ENCODE measurements around the gene RFX4. TPM values are rescaled to one million over a fixed set of nuclear protein-coding genes. Genes with fewer than 3 reads are reported as not detected.

RFX4 gene
- total RNA-seq, 1 donor from 2014 or later: not detected

DNA sequence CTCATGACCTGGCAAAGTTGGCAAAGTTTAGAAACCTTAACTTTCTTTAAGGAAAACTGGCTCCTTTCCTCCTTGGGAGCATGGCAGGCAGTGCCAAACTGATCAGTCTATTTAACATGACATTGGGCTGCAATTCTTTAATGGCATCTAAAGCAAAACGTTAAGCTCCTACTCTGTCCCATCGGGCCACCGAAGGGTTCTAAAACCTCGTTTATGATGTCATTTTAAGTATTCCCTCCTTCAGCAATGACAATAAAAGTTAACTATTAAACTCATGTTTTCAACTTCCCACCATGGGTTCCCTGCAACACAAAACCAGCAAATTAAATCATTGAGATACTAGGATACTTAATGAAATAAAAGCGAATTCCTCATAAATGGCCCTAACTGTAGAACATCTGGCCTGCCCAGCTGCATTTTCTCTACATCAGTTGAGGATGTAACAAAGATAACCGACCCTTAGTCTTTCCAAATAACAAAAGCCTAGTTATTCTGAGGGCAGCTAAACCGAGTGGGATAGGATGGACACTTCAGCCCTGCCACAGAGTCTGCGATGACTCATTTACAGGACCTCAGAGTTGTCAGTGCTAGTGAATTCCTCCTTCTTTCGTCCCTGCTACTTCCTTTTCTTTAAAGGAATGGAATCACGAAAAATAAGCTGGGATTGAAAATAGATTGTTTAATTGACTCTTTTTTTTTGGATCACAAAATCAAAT, 157.2 kb downstream of the RFX4 start:
- no peak overlapping the region for H3K4me3 Mint-ChIP-seq
- H3K9me3 Mint-ChIP-seq: no peaks in the 10 kb centered on the region
- H3K27me3 Mint-ChIP-seq (ENCODE audit: insufficient read depth): peaks cover 27% of the 10 kb centered on the region
- no peaks in the 10 kb centered on the region for H3K4me1 Mint-ChIP-seq (ENCODE audit: low read depth)
- DNase-seq (ENCODE audit: low spot score): no peak
- H3K36me3 Mint-ChIP-seq (ENCODE audit: low read depth): no peaks in the 10 kb centered on the region
- intact Hi-C loops (cut with micrococcal nuclease): no loop called here
- no peak overlapping the region for H3K27ac Mint-ChIP-seq

DNA sequence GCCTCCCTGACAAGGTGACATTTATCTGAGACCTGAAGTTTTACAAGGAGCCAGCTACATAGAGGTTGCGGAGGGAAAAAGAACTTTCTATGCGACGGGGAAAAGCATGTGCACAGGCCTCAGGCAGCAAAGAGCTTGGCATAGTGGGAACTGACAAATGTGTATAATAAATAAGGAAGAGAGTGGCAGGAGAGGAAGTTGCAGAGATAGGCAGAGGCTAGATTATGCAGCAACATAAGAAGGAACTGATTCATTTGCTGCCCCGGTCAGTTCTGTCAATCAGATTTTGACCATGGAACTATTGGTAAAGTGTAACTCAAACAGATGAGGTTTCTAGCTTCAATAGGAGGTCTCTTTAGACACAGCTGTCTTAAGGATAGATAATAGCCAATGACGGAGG, 158.0 kb downstream of the RFX4 start:
- DNase-seq (ENCODE audit: low spot score): no peak
- Mint-ChIP-seq H3K4me3 (no peak overlapping the region), H3K4me1 (ENCODE audit: low read depth) (no peaks in the 10 kb centered on the region), H3K36me3 (ENCODE audit: low read depth) (no peaks in the 10 kb centered on the region), H3K27me3 (ENCODE audit: insufficient read depth) (peaks cover 28% of the 10 kb centered on the region), H3K27ac (no peak overlapping the region), H3K9me3 (no peaks in the 10 kb centered on the region)
- intact Hi-C loops (cut with micrococcal nuclease): no loop called here

DNA sequence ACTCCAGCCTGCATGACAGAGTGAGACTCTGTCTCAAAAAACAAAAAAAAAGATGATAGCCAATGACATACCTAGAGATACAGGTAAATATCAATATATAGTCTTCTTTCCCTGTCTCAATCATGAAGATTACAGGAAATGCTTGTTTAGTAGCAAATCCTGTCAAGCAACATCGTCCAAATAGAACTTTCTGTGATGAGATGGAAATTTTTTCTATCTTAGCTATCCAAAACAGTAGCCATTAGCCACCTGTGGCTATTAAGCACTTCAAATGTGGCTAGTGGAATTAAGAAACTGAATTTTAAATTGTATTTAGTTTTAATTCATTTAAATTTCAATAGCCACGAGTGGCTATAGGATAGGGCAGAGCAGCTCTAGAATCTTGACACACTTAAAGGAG, 158.4 kb downstream of the RFX4 start:
- Mint-ChIP-seq H3K4me1 (ENCODE audit: low read depth) (no peaks in the 10 kb centered on the region), H3K4me3 (no peak overlapping the region), H3K27ac (no peak overlapping the region), H3K36me3 (ENCODE audit: low read depth) (no peaks in the 10 kb centered on the region), H3K27me3 (ENCODE audit: insufficient read depth) (peaks cover 23% of the 10 kb centered on the region), H3K9me3 (no peaks in the 10 kb centered on the region)
- intact Hi-C loops (cut with micrococcal nuclease): no loop called here
- no peak for DNase-seq (ENCODE audit: low spot score)

DNA sequence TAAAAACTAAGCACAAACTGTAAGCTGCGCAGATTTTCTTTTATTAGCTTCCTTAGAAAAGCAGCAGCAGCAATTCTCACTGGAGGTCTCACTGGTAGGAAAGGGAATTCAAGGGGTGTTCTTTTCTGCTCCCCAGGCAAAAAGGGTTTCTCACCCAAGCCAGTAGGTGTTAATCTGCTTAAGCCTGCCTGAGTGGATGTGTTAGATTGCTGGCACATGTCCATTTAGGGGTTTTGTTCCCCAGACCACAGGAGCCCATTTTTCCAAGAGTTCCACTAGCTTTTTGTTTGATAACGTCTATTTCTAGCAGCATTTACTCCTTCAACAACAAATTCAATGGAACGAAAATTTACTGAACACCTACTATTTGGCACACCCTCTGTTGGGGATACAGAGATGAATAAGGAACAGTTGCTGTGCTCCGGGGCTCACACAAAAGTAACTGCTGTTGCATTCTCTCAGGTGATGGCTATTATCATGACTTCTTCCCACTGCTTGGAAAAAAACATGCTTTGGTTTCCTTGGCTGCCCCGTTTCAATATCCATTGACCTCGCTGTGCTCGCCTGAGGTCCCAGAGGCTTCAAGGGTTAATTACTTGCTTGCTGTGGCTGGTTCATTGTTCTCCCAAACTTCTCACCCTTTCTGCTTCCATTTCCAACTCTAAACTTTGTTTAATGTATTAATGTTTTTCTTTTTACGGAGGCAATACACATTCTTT, 160.6 kb downstream of the RFX4 start:
- H3K4me3 Mint-ChIP-seq: no peak overlapping the region
- H3K27ac Mint-ChIP-seq: no peak overlapping the region
- no peaks in the 10 kb centered on the region for H3K9me3 Mint-ChIP-seq
- peaks cover 14% of the 10 kb centered on the region for H3K4me1 Mint-ChIP-seq (ENCODE audit: low read depth)
- H3K36me3 Mint-ChIP-seq (ENCODE audit: low read depth): peaks cover 6% of the 10 kb centered on the region
- intact Hi-C loops (cut with micrococcal nuclease): no loop called here
- H3K27me3 Mint-ChIP-seq (ENCODE audit: insufficient read depth): peaks cover 22% of the 10 kb centered on the region
- DNase-seq (ENCODE audit: low spot score): no peak

DNA sequence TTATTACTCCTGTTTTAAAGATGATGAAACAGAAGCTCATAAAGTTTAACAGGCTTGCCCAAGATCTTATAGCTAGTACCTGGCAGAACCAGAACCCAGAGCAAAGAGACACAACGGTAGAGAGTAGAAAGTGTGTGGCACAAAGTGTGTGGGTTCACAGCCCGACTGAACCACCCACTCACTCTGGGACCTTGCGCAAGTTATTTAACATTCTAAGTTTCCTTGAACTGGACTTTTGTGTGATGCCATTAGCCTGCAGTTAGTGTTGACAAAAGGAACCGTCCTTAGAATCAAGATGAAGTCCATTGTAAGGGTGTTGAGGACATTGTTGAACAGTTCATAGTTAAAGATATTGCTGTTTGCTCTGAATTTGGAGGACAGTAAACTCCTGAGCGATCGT, 161.8 kb downstream of the RFX4 start:
- no peak overlapping the region for H3K27ac Mint-ChIP-seq
- peaks cover 22% of the 10 kb centered on the region for H3K27me3 Mint-ChIP-seq (ENCODE audit: insufficient read depth)
- H3K4me3 Mint-ChIP-seq: no peak overlapping the region
- H3K9me3 Mint-ChIP-seq: no peaks in the 10 kb centered on the region
- peaks cover 16% of the 10 kb centered on the region for H3K4me1 Mint-ChIP-seq (ENCODE audit: low read depth)
- H3K36me3 Mint-ChIP-seq (ENCODE audit: low read depth): peaks cover 6% of the 10 kb centered on the region
- DNase-seq (ENCODE audit: low spot score): no peak
- intact Hi-C loops (cut with micrococcal nuclease): no loop called here

DNA sequence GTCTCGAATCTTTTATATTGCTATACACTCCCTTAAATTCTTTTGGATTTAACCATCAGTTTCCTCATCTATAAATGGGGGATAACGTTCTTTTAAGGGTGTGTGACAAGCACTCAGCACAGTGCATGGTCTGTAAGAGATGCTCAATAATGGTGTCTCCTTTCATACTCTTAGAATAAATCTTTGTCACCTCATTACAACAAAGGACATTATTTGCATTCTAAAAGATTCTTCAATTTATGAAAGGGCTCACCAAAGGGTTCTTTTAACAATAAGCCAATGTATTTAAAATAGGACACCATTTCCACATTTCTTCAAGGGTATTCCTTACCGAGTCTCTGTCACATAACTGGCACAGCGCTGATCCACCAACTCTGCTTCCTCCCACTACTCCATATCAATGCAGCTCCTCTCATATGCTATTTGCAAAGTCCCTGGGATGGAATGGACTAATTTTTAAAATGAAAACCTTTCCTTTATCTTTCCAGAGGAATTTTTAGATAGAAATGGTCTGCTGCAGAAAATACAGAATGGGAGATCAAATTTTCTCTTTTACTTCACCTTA, 162.5 kb downstream of the RFX4 start:
- Mint-ChIP-seq H3K4me1 (ENCODE audit: low read depth) (peaks cover 16% of the 10 kb centered on the region), H3K27ac (no peak overlapping the region), H3K4me3 (no peak overlapping the region), H3K9me3 (no peaks in the 10 kb centered on the region), H3K36me3 (ENCODE audit: low read depth) (peaks cover 6% of the 10 kb centered on the region), H3K27me3 (ENCODE audit: insufficient read depth) (peaks cover 22% of the 10 kb centered on the region)
- intact Hi-C loops (cut with micrococcal nuclease): no loop called here
- no peak for DNase-seq (ENCODE audit: low spot score)

DNA sequence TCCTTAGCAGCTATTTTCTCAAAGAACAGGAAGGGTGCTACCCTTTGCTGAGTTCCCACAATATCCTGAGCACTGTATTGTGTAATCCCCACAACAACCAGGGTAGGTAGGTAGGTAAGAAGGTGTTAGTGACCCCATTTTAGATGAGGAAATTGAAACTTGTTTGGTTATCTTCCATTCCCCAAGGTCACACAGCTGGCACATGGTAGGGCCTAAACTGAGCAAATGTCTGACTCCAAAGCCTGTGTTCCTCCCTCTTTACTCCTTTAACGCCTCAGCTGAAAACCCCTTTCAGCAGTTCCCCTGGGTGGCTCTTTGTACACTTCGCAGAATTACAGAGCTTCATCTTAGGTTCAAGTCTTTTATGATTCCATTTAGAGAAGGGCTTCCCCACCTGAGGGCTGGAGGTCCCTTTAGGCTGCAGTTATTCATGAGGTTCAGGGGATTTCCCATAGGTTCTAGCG, 165.2 kb downstream of the RFX4 start:
- H3K4me1 Mint-ChIP-seq (ENCODE audit: low read depth): peaks cover 17% of the 10 kb centered on the region
- DNase-seq (ENCODE audit: low spot score): peak; percentile 11
- H3K36me3 Mint-ChIP-seq (ENCODE audit: low read depth): peaks cover 10% of the 10 kb centered on the region
- H3K27me3 Mint-ChIP-seq (ENCODE audit: insufficient read depth): peaks cover 11% of the 10 kb centered on the region
- H3K27ac Mint-ChIP-seq: peak overlapping the region; percentile 91
- H3K9me3 Mint-ChIP-seq: peaks cover 8% of the 10 kb centered on the region
- intact Hi-C loops (cut with micrococcal nuclease): loop anchor here (1.0 kb wide), 1 partner anchor 26 kb away; the partner anchor contains the start of gene RIC8B
- H3K4me3 Mint-ChIP-seq: peak overlapping the region; percentile 41

DNA sequence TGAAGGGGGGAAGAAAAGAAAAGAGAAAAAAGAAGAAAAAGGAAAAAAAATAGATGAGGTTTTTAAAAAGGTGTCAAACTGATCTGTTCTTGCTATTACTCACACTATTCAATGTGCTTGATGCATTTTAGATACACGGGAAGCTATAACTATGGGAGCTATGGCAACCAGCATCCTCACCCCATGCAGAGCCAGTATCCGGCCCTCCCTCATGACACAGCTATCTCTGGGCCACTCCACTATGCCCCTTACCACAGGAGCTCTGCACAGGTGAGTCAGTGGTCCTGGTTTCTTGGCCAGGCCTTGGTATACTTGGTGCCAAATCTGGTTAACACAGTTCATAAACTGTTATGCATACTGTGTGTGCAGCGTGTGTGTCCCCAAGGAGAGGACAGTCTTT, 167.7 kb downstream of the RFX4 start:
- no peak overlapping the region for H3K27ac Mint-ChIP-seq
- no peak overlapping the region for H3K4me3 Mint-ChIP-seq
- peaks cover 14% of the 10 kb centered on the region for H3K36me3 Mint-ChIP-seq (ENCODE audit: low read depth)
- peaks cover 32% of the 10 kb centered on the region for H3K4me1 Mint-ChIP-seq (ENCODE audit: low read depth)
- DNase-seq (ENCODE audit: low spot score): no peak
- H3K9me3 Mint-ChIP-seq: peaks cover 11% of the 10 kb centered on the region
- intact Hi-C loops (cut with micrococcal nuclease): no loop called here
- H3K27me3 Mint-ChIP-seq (ENCODE audit: insufficient read depth): peaks cover 2% of the 10 kb centered on the region

DNA sequence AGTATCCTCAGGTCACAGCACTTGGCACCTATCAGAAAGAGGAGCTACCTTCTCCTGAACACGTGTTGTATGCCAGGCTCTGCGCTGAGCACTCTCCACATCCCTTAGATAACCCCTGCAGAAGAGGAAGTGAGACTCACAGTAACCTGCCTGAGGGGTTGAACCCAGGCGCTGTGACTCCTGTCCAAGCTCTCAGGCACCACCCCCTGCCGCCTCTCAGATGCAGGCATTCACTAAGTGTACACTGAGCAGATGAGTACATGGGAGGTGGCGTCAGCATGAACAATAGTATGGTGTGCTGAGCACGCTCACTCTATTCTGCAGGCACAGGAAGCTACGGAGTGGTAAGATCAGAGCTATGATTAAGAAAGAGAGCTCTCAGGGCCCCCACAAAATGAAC, 170.7 kb downstream of the RFX4 start:
- intact Hi-C loops (cut with micrococcal nuclease): no loop called here
- Mint-ChIP-seq H3K27ac (peak overlapping the region; percentile 77), H3K27me3 (ENCODE audit: insufficient read depth) (no peaks in the 10 kb centered on the region), H3K4me3 (peak overlapping the region; percentile 17), H3K9me3 (peaks cover 11% of the 10 kb centered on the region), H3K36me3 (ENCODE audit: low read depth) (peaks cover 8% of the 10 kb centered on the region), H3K4me1 (ENCODE audit: low read depth) (peaks cover 17% of the 10 kb centered on the region)
- peak; percentile 37 for DNase-seq (ENCODE audit: low spot score)

DNA sequence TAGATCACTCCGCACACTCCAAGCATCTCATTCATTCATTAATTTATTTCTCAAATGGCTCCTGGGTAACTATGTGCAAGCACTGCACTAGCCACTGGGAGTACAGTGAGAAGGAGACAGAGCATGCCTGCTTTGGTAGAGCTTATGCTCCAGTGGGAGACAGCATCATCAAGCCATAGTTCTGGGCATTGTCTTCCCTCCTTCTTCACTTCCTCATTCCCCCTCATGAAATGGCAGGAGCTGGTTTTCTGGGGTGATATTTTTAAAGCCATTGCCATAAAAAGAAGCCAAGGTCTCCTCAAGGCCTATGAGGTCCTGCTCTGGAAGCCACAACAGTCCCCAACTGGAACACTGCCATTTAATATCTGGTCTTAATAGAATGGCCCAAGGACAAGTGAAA, 171.5 kb downstream of the RFX4 start:
- intact Hi-C loops (cut with micrococcal nuclease): no loop called here
- Mint-ChIP-seq H3K4me1 (ENCODE audit: low read depth) (peaks cover 16% of the 10 kb centered on the region), H3K27ac (no peak overlapping the region), H3K9me3 (peaks cover 11% of the 10 kb centered on the region), H3K36me3 (ENCODE audit: low read depth) (peaks cover 8% of the 10 kb centered on the region), H3K27me3 (ENCODE audit: insufficient read depth) (no peaks in the 10 kb centered on the region), H3K4me3 (no peak overlapping the region)
- DNase-seq (ENCODE audit: low spot score): no peak

DNA sequence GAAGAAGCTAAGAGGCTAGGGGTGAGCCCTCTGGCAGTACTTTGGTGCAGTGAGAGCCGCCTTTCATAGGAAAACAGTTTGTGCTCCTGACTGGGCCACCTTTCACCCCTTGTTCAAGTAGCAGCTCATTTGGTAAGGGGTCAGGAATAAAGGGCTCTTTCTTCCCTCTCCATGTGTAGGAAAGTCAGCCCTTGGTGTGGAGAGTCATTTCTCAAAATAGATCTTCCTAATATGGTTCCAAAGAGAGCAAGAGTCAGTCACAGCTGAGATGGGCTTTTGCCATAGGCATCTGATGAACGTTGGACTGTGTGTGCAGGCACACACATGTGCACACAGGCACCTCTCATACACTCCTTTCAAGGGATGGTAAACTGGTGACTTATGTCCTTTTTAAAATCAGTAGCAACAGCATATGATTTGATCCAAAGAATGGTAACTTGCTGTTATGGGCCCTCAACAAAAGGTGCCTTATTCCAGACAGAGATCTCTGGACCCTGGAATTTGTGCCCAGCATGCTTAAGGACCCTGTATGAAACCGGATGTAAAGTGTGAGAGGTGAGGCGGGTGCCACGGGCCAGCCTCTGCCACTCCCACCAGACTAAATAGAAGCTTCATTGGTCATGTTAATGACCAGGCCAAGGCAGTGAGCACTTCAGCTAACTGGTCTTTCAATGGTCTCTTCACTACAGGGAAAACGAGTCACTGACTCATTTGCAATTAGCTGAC, 175.0 kb downstream of the RFX4 start:
- H3K27me3 Mint-ChIP-seq (ENCODE audit: insufficient read depth): no peaks in the 10 kb centered on the region
- H3K4me1 Mint-ChIP-seq (ENCODE audit: low read depth): peaks cover 28% of the 10 kb centered on the region
- H3K9me3 Mint-ChIP-seq: peaks cover 5% of the 10 kb centered on the region
- no peak overlapping the region for H3K4me3 Mint-ChIP-seq
- H3K27ac Mint-ChIP-seq: no peak overlapping the region
- peaks cover 5% of the 10 kb centered on the region for H3K36me3 Mint-ChIP-seq (ENCODE audit: low read depth)
- intact Hi-C loops (cut with micrococcal nuclease): no loop called here
- no peak for DNase-seq (ENCODE audit: low spot score)

DNA sequence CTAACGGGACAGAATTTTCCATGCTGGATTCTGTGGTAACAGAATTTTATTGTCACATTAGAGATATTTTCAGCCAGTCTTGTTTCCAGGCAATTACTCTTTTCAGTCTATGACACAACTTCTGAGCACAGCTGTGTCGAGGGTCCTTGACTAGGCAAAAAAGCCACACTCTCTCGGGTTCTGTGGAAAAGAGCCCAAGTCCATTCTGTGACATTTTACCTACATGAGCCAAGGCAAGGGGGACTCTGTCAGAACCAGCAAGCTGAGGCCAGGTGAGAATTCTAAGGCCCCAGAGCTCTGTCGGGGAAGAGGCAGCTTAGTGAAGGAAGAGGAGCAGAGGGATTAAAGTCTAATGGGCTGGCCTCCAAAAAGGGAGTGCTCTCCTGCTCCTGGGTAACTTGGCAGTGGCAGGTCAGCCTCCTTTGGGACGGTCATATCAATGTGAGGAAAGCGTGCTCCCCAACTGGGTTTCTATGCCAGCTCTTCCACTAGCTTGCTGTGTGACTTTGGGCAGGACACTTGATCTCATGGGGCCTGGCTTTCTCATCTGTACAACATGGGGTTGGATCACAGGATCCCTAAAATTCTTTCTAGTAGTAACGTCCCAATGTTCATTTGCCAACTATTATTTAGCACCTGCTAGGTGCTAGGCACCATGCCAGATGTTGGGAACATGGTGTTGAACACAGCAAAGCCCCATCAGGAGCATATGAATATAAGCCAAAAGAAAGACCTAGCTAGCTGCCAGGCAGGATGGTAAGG, 175.7 kb downstream of the RFX4 start:
- no peak overlapping the region for H3K27ac Mint-ChIP-seq

More for the DNA sequence above, 175.7 kb downstream of the RFX4 start:
- intact Hi-C loops (cut with micrococcal nuclease): no loop called here
- H3K36me3 Mint-ChIP-seq (ENCODE audit: low read depth): peaks cover 2% of the 10 kb centered on the region
- no peaks in the 10 kb centered on the region for H3K27me3 Mint-ChIP-seq (ENCODE audit: insufficient read depth)
- no peak overlapping the region for H3K4me3 Mint-ChIP-seq
- H3K9me3 Mint-ChIP-seq: no peaks in the 10 kb centered on the region
- H3K4me1 Mint-ChIP-seq (ENCODE audit: low read depth): peaks cover 21% of the 10 kb centered on the region
- DNase-seq (ENCODE audit: low spot score): no peak

Measured in activated T-helper 1 cell treated with anti-CD3 and anti-CD28 coated beads, Interleukin-12 subunit alpha, Interleukin-12 subunit beta, Interleukin-2, Interleukin-4 antibody, amounts not matched to agents 30 ng/mL and 10 ng/mL and 1 ng/mL, durations not matched to agents 14 hours and 24 hours and 36 hours (primary cell).